Muscle layer of colon (tissue), 2 donors: ENCODE data around the gene NT5DC4.
"Not testable (repeated sequence)": the region's sequence is repeated elsewhere in the genome, so short reads cannot be mapped to it uniquely, and the experiment has no call there.

Experiments used
- H3K27ac ChIP-seq: one replicate; pipeline ENCODE4 v1.7.0; 2013; ENCODE audit warnings: low read depth, mild to moderate bottlenecking, low read length, moderate library complexity
- H3K27me3 ChIP-seq, 2 donors: one replicate each; pipeline ENCODE4 v1.7.0; 2013; ENCODE audit warnings: low read length in 2 of 2, mild to moderate bottlenecking in 2 of 2; ENCODE audit not compliant: insufficient read depth in 2 of 2, control insufficient read depth in 1 of 2
- H3K36me3 ChIP-seq: one replicate; pipeline ENCODE4 v1.7.0; 2013; ENCODE audit warnings: mild to moderate bottlenecking, low read length; ENCODE audit not compliant: insufficient read depth
- H3K4me1 ChIP-seq: one replicate; pipeline ENCODE4 v1.7.0; 2013; ENCODE audit warnings: mild to moderate bottlenecking, low read length; ENCODE audit not compliant: insufficient read depth
- H3K4me3 ChIP-seq, 2 donors: one replicate each; pipeline ENCODE4 v1.7.0; 2013; ENCODE audit warnings: low read length in 2 of 2, low read depth in 1 of 2, mild to moderate bottlenecking in 1 of 2, moderate library complexity in 1 of 2
- H3K9ac ChIP-seq: one replicate; pipeline ENCODE4 v1.7.0; 2013; ENCODE audit warnings: low read length
- H3K9me3 ChIP-seq: one replicate; pipeline ENCODE4 v1.7.0; 2013; ENCODE audit warnings: mild to moderate bottlenecking, low read length
- donor health status: abdominal sarcoma.
- donor health status: Adenocarcinoma of cecum.

The NT5DC4 gene

DNA sequence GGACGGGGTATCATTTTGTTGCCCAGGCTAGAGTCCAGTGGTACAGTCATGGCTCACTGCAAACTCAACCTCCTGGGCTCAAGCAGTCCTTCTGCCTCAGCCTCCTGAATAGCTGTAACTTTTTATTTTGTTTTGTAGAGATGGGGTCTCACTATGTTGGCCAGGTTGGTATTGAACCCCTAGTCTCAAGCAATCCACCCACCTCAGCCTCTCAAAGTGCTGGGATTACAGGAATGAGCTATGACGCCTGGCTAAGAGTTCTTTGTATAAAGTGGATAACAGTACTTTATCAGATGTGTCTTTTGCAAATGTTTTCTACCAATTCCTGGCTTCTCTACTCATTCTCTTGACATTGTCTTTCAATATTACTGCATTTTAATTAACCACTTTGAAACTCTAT is 17.1 kb upstream of the NT5DC4 start:
- peaks cover 4% of the 10 kb centered on the region for H3K4me1 ChIP-seq
- no peak overlapping the region for H3K9ac ChIP-seq
- H3K4me3 ChIP-seq = no peak overlapping the region
- no peak overlapping the region for H3K27ac ChIP-seq
- H3K27me3 ChIP-seq = no peaks in the 10 kb centered on the region
- H3K36me3 ChIP-seq = no peaks in the 10 kb centered on the region
- H3K9me3 ChIP-seq = no peaks in the 10 kb centered on the region

DNA sequence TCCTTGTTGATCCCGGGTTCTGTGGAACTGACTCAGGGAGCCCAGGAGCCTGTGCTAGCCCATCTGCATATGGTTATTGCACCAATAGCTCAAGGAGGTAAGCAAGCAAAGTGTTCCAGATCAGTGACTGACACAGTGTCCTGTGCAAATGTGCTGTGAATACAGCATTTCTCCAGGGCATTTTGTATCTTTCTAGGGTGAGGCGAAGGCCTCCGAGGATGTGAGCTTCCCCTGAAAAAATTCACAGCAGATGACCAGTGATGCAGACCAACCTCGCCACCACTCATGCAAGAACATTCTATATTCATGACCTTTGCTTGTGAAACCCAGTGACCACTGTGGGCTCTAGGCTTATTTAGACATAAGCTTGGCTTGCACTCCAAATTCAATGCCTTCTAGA is 15.2 kb upstream of the NT5DC4 start:
- no peak overlapping the region for H3K27ac ChIP-seq
- no peak overlapping the region for H3K9ac ChIP-seq
- no peaks in the 10 kb centered on the region for H3K27me3 ChIP-seq
- H3K4me1 ChIP-seq = peaks cover 3% of the 10 kb centered on the region
- no peaks in the 10 kb centered on the region for H3K36me3 ChIP-seq
- no peak overlapping the region for H3K4me3 ChIP-seq
- H3K9me3 ChIP-seq = no peaks in the 10 kb centered on the region

DNA sequence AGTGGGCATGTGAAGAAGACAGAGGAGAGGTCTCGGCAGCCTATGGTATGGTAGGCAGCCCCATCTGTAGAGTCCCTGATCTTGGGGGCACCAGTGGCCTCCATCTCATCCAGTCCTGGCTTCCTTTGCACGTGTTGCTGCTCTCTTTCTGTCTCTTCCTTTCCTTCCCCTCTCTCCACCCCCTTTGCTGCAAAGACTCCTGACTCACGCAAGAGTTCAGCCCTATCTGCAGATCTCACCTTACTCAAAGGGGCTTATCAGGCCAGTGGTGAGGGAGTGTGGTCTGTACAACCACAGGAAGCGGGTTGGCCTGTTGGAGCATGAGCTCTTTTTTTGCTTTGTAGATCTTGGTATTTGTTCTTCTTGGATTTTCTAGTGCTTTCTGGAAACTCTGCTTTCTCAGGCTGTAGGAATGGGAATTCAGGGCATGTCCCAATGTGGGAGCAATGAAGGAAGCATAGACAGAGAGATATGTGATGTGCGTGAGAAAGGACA is 14.6 kb upstream of the NT5DC4 start:
- Histone ChIP-seq H3K9ac (no peak overlapping the region), H3K4me3 (no peak overlapping the region), H3K27ac (no peak overlapping the region), H3K9me3 (no peaks in the 10 kb centered on the region), H3K27me3 (no peaks in the 10 kb centered on the region), H3K36me3 (no peaks in the 10 kb centered on the region), H3K4me1 (no peaks in the 10 kb centered on the region)

DNA sequence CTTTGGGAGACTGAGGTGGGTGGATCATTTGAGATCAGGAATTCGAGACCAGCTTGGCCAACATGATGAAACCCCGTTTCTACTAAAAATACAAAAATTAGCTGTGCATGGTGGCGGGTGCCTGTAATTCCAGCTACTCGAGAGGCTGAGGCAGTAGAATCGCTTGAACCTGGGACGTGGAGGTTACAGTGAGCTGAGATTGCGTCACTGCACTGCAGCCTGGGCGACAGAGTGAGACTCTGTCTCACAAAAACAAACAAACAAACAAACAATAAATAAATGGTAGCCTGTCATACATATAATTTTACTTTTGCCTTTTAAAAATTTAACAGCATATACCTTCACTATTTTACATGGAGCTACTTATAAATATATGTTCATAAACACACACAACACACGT is 13.9 kb upstream of the NT5DC4 start:
- H3K9me3 ChIP-seq, H3K27ac ChIP-seq, H3K4me3 ChIP-seq, H3K4me1 ChIP-seq, H3K27me3 ChIP-seq, H3K9ac ChIP-seq, H3K36me3 ChIP-seq: not testable (repeated sequence)

DNA sequence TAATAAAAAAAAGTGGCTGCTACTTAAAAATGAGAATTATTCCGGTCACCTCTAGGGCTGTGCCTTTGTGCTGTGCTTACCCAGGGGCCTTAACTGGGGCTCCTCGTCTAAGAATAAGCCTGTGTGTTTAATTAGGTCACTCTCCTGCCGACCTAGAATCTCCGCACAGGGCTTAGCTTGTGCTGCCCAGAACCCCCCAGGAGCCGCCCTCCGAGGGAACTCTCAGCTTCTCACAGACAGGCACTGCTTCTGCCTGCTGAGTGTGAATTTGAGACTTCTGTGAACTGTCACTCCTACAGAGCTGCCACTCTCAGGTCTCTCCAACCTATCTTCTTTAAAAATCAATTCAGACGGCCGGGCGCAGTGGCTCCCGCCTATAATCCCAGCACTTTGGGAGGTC is 11.9 kb upstream of the NT5DC4 start:
- Histone ChIP-seq H3K27me3 (no peaks in the 10 kb centered on the region), H3K4me3 (no peak overlapping the region), H3K36me3 (no peaks in the 10 kb centered on the region), H3K27ac (no peak overlapping the region), H3K4me1 (no peaks in the 10 kb centered on the region), H3K9ac (no peak overlapping the region), H3K9me3 (no peaks in the 10 kb centered on the region)

DNA sequence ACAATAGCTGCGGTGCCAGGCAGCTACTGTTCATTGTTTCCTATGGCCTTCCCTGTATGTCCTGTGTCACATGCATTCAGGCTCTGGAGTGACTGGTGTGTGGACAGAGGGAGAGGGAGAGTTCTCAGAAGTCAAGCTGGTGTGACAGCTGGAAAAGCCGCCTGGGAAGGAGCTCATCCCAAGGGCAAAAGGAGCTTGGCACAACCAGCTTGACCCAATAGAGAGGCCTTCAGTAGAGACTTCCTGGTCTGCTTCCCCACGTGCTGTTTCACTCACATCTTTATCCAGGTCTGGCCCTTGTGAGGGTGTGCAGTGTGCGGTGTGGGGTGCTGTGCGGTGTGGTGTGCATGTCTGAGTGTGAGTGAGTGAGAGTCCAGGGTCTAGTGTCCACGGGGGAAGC is 11.1 kb upstream of the NT5DC4 start:
- H3K27ac ChIP-seq = no peak overlapping the region
- no peak overlapping the region for H3K4me3 ChIP-seq
- H3K9ac ChIP-seq = no peak overlapping the region
- no peaks in the 10 kb centered on the region for H3K36me3 ChIP-seq
- H3K4me1 ChIP-seq = no peaks in the 10 kb centered on the region
- H3K27me3 ChIP-seq = no peaks in the 10 kb centered on the region
- no peaks in the 10 kb centered on the region for H3K9me3 ChIP-seq

- no peak overlapping the region for H3K4me3 ChIP-seq
- no peak overlapping the region for H3K9ac ChIP-seq
- H3K36me3 ChIP-seq = no peaks in the 10 kb centered on the region
- no peak overlapping the region for H3K27ac ChIP-seq
- H3K4me1 ChIP-seq = no peaks in the 10 kb centered on the region
- peaks cover 0 to 3% of the 10 kb centered on the region in 2 donors for H3K27me3 ChIP-seq
- no peaks in the 10 kb centered on the region for H3K9me3 ChIP-seq
Measured at GRCh38 chr2:112710956-112711750, 9.7 kb upstream of the NT5DC4 start.

DNA sequence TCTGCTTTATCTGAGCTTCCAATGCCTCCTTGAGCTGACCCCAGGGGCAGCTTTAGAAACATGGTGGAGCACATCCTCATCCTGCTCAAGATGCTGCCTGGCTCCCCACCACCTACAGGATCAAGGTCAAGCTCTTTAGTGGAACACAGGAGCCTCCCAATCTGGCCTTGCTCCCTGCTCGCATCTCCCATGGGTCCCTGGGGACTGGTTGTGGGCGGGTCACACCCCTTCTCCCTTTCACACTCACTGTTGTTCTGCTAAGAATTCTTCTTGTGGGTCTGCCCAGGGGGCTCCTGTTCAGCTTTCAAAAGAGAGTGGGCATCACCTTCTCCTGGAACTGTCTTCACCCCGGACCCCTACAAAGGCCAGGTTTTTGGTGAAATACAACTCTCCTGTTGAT is 8.4 kb upstream of the NT5DC4 start:
- Histone ChIP-seq H3K36me3 (no peaks in the 10 kb centered on the region), H3K9ac (no peak overlapping the region), H3K27me3 (peaks cover 0 to 3% of the 10 kb centered on the region in 2 donors), H3K27ac (no peak overlapping the region), H3K9me3 (no peaks in the 10 kb centered on the region), H3K4me3 (no peak overlapping the region), H3K4me1 (no peaks in the 10 kb centered on the region)

DNA sequence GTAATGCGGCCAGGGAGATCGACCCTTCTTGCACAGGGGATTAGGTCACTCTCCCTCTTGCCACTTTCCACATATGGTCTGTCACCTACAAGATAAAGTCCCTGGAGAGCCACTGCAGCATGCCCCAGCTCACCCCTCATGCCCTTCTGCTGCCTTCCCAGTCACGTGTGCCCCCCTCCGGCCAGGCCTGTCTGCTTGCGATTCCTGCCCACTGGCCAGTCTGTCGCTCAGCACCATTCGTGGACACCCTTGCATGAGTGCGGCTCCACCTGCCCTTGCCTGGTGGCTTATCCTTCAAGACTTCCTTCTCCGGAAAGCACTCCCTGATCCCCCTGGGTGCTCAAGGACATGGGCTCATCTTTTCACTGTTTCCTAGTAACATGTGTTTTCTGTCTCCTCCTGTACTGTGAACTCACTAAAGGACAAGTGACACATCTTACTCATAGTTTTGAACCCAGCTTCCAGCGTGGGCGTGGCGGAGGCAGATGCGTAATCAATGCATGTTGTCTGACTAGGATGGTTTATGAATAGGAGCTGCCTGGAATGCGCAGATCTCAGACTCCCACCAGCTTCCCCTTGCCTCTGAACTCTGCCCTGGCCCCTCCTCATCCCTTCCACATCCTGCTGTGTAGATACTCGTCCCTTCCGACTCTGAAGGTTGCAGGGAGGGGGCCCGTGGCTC is 7.8 kb upstream of the NT5DC4 start:
- H3K27ac ChIP-seq = no peak overlapping the region
- no peaks in the 10 kb centered on the region for H3K36me3 ChIP-seq
- H3K9me3 ChIP-seq = no peaks in the 10 kb centered on the region
- H3K4me1 ChIP-seq = no peaks in the 10 kb centered on the region
- H3K27me3 ChIP-seq = peaks cover 0 to 3% of the 10 kb centered on the region in 2 donors
- no peak overlapping the region for H3K9ac ChIP-seq
- H3K4me3 ChIP-seq = no peak overlapping the region

GRCh38 chr2:112713585-112713925 is 7.3 kb upstream of the NT5DC4 start:
- Histone ChIP-seq H3K9me3 (no peaks in the 10 kb centered on the region), H3K27ac (no peak overlapping the region), H3K4me3 (no peak overlapping the region), H3K36me3 (no peaks in the 10 kb centered on the region), H3K9ac (no peak overlapping the region), H3K4me1 (no peaks in the 10 kb centered on the region), H3K27me3 (peaks cover 0 to 3% of the 10 kb centered on the region in 2 donors)

DNA sequence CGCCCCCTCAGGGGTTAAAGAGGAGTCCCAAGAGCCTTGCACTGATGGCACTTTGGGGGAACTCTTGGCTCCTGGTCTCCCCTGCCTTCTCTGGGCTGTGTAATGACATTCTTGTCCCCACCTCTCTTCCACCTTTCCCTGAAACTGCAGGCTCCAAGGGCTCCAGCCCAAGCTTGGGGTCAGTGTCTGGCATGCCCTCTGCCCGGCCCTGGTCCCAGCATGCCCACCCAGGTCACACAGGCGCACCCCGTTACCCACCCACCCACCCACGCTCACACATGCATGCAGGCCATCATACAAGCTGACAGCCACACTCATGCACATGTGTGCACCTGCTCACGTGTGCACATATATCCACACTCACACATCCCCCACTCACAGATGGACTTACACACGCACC is 6.9 kb upstream of the NT5DC4 start:
- no peak overlapping the region for H3K27ac ChIP-seq
- no peak overlapping the region for H3K4me3 ChIP-seq
- no peaks in the 10 kb centered on the region for H3K9me3 ChIP-seq
- no peaks in the 10 kb centered on the region for H3K36me3 ChIP-seq
- H3K9ac ChIP-seq = no peak overlapping the region
- H3K27me3 ChIP-seq = peaks cover 0 to 3% of the 10 kb centered on the region in 2 donors
- H3K4me1 ChIP-seq = no peaks in the 10 kb centered on the region

- H3K9me3 ChIP-seq = no peaks in the 10 kb centered on the region
- H3K4me1 ChIP-seq = no peaks in the 10 kb centered on the region
- no peak overlapping the region for H3K4me3 ChIP-seq
- H3K27me3 ChIP-seq = peaks cover 0 to 3% of the 10 kb centered on the region in 2 donors
- no peak overlapping the region for H3K27ac ChIP-seq
- no peaks in the 10 kb centered on the region for H3K36me3 ChIP-seq
- no peak overlapping the region for H3K9ac ChIP-seq
Measured at GRCh38 chr2:112714331-112714730, 6.5 kb upstream of the NT5DC4 start.
